SK-N-SH (cell line): ENCODE results near the gene CFAP69. TPM values are rescaled to one million over a fixed set of nuclear protein-coding genes. Genes with fewer than 3 reads are reported as not detected.

Experiments used
- CTCF ChIA-PET: fragments of 300-600, 350-600 bp; formaldehyde crosslinking; extraction: SDS; loops from one replicate; lab custom pipeline; 2021; lab: Yijun Ruan, JAX
- POLR2A ChIA-PET: fragments of 350-600 bp; sonication (Branson Sonifier 250); formaldehyde crosslinking; extraction: SDS; loops from one replicate; lab custom pipeline; 2020; ENCODE audit warnings: antibody characterized with exemption, inconsistent platforms; lab: Yijun Ruan, JAX
- DNase-seq: peaks from one replicate; pipeline ENCODE4 v3.0.0; 2012
- H2AFZ ChIP-seq: fragments of 200-600 bp; sonication (generic); 2 replicates; pipeline ENCODE4 v1.8.1; 2016; ENCODE audit warnings: antibody characterized with exemption, mild to moderate bottlenecking, low read depth
- H3F3A ChIP-seq: fragments of 200-600 bp; sonication (generic); replicated peaks from 2 replicates; pipeline ENCODE3; 2016; ENCODE audit warnings: antibody characterized with exemption, mild to moderate bottlenecking; ENCODE audit not compliant: insufficient read depth
- H3K27ac ChIP-seq, 2 experiments: fragments of 200-500 bp in 1 of 2; fragments of 200-600 bp in 1 of 2; sonication (Bioruptor generic) in 1 of 2; sonication (generic), shearing (Covaris generic) in 1 of 2; 2 replicates each; pipeline versions ENCODE4 v1.5.1 to v1.6.1; 2014 to 2016; ENCODE audit warnings: low read depth in 2 of 2, inconsistent platforms in 1 of 2, low read length in 1 of 2, mild to moderate bottlenecking in 1 of 2, mixed read lengths in 1 of 2
- H3K27me3 ChIP-seq: fragments of 200-600 bp; sonication (generic), shearing (Covaris generic); 2 replicates; pipeline ENCODE4 v1.6.1; 2016; ENCODE audit warnings: mixed run types; ENCODE audit not compliant: insufficient read depth
- H3K36me3 ChIP-seq, 2 experiments: fragments of 200-500 bp in 1 of 2; fragments of 200-600 bp in 1 of 2; sonication (Bioruptor generic) in 1 of 2; sonication (generic) in 1 of 2; replicated peaks in 1 of 2; 2 replicates each; pipeline versions ENCODE3 to v1.5.1; 2014 to 2016; ENCODE audit warnings: low read length in 1 of 2, mild to moderate bottlenecking in 1 of 2; ENCODE audit not compliant: insufficient read depth in 2 of 2, control insufficient read depth in 1 of 2
- H3K4me1 ChIP-seq, 2 experiments: fragments of 200-500 bp in 1 of 2; fragments of 200-600 bp in 1 of 2; sonication (Bioruptor generic) in 1 of 2; sonication (generic), shearing (Covaris generic) in 1 of 2; 2 replicates each; pipeline versions ENCODE4 v1.5.1 to v1.6.1; 2014 to 2016; ENCODE audit warnings: low read depth in 1 of 2, low read length in 1 of 2, mixed run types in 1 of 2; ENCODE audit not compliant: insufficient read depth in 2 of 2, control insufficient read depth in 1 of 2
- H3K4me2 ChIP-seq: fragments of 200-600 bp; sonication (generic), shearing (Covaris generic); 2 replicates; pipeline ENCODE4 v1.6.1; 2017; ENCODE audit warnings: mixed run types
- H3K4me3 ChIP-seq, 2 experiments: fragments of 200-500 bp in 1 of 2; fragments of 200-600 bp in 1 of 2; sonication (Bioruptor generic) in 1 of 2; sonication (generic), shearing (Covaris generic) in 1 of 2; 2 replicates each; pipeline versions ENCODE4 v1.5.1 to v1.8.1; 2014 to 2016; ENCODE audit warnings: low read depth in 2 of 2, inconsistent platforms in 1 of 2, low read length in 1 of 2, mild to moderate bottlenecking in 1 of 2, mixed read lengths in 1 of 2, moderate library complexity in 1 of 2
- H3K79me2 ChIP-seq: fragments of 200-600 bp; sonication (generic); 2 replicates; pipeline ENCODE4 v1.8.1; 2017; ENCODE audit warnings: mild to moderate bottlenecking; ENCODE audit not compliant: insufficient read depth
- H3K9ac ChIP-seq: fragments of 200-600 bp; sonication (generic); 2 replicates; pipeline ENCODE4 v1.6.1; 2017; ENCODE audit warnings: mixed run types
- H3K9me2 ChIP-seq: fragments of 200-600 bp; sonication (generic); 2 replicates; pipeline ENCODE4 v1.6.1; 2017; ENCODE audit warnings: mixed run types
- H3K9me3 ChIP-seq: fragments of 200-600 bp; sonication (generic); 2 replicates; pipeline ENCODE4 v1.6.1; 2017; ENCODE audit warnings: mixed run types, mild to moderate bottlenecking, moderate library complexity
- H4K20me1 ChIP-seq: fragments of 200-600 bp; sonication (generic); 2 replicates; pipeline ENCODE4 v1.6.1; 2017; ENCODE audit warnings: mild to moderate bottlenecking, mixed run types; ENCODE audit not compliant: insufficient read depth
- CTCF ChIP-seq: fragments of 200-600 bp; sonication (generic); IDR thresholded peaks from 2 replicates; pipeline ENCODE4 v1.6.1; 2017; ENCODE audit warnings: antibody characterized with exemption, mild to moderate bottlenecking, moderate library complexity
- EP300 ChIP-seq, 2 experiments: IDR thresholded peaks; 2 replicates each; pipeline versions ENCODE4 v1.4.0 to v1.6.1; 2012; ENCODE audit warnings: borderline replicate concordance in 1 of 2, low read depth in 1 of 2, low read length in 1 of 2
- EZH2phosphoT487 ChIP-seq: fragments of 200-600 bp; sonication (generic); IDR thresholded peaks from 2 replicates; pipeline ENCODE4 v1.6.1; 2017; ENCODE audit warnings: low read depth, mixed run types, mild to moderate bottlenecking, antibody characterized with exemption, moderate library complexity, borderline replicate concordance
- FOSL2 ChIP-seq: IDR thresholded peaks from 2 replicates; pipeline ENCODE4 v1.4.0; 2012; ENCODE audit warnings: low read depth, mild to moderate bottlenecking, moderate library complexity, borderline replicate concordance
- FOXJ3 ChIP-seq: sonication (generic); formaldehyde crosslinking; IDR thresholded peaks from 2 replicates; pipeline ENCODE4 v1.5.1; 2020; ENCODE audit warnings: mild to moderate bottlenecking, missing genetic modification reagents
- FOXM1 ChIP-seq: IDR thresholded peaks from 2 replicates; pipeline ENCODE4 v1.4.0; 2012; ENCODE audit warnings: low read depth, mild to moderate bottlenecking
- GABPA ChIP-seq: IDR thresholded peaks from 2 replicates; pipeline ENCODE4 v1.4.0; 2012; ENCODE audit warnings: low read depth, mild to moderate bottlenecking
- MXI1 ChIP-seq: IDR thresholded peaks from 2 replicates; pipeline ENCODE4 v1.6.1; 2012; ENCODE audit warnings: mild to moderate bottlenecking, low read depth, low read length, improper control_type of control experiment
- NFIC ChIP-seq: IDR thresholded peaks from 2 replicates; pipeline ENCODE4 v1.4.0; 2012; ENCODE audit warnings: borderline replicate concordance
- PBX3 ChIP-seq: IDR thresholded peaks from 2 replicates; pipeline ENCODE4; 2012
- POLR2AphosphoS5 ChIP-seq: IDR thresholded peaks from 2 replicates; pipeline ENCODE4 v1.6.1; 2012; ENCODE audit warnings: low read depth, low read length
- RAD21 ChIP-seq: IDR thresholded peaks from 2 replicates; pipeline ENCODE4 v1.6.1; 2012; ENCODE audit warnings: mild to moderate bottlenecking, low read length
- RCOR1 ChIP-seq: fragments of 150-350 bp; IDR thresholded peaks from 2 replicates; pipeline ENCODE4 v1.6.1; 2017; ENCODE audit warnings: antibody characterized with exemption, low read length
- RFX5 ChIP-seq: IDR thresholded peaks from 2 replicates; pipeline ENCODE4 v1.6.1; 2012; ENCODE audit warnings: mild to moderate bottlenecking, improper control_type of control experiment, low read length
- RXRA ChIP-seq: IDR thresholded peaks from 2 replicates; pipeline ENCODE4 v1.4.0; 2012; ENCODE audit warnings: low read depth, mild to moderate bottlenecking, borderline replicate concordance
- TAF1 ChIP-seq: IDR thresholded peaks from 2 replicates; pipeline ENCODE4 v1.6.1; 2012; ENCODE audit warnings: low read depth, mild to moderate bottlenecking, low read length, moderate library complexity, borderline replicate concordance
- TEAD4 ChIP-seq: IDR thresholded peaks from 2 replicates; pipeline ENCODE4 v1.4.0; 2012; ENCODE audit warnings: mild to moderate bottlenecking, borderline replicate concordance; ENCODE audit not compliant: insufficient read depth
- YY1 ChIP-seq: IDR thresholded peaks from 2 replicates; pipeline ENCODE4 v1.4.0; 2012; ENCODE audit warnings: low read depth, mild to moderate bottlenecking
- WGBS: methylation state at CpG from one replicate; pipeline ENCODE4 v1.1.6; 2017; ENCODE audit warnings: low lambda C conversion rate; 5-methylcytosine and 5-hydroxymethylcytosine counted together
- polyA plus RNA-seq, 3 experiments: library from polyadenylated mRNA; depleted of rRNA; stranded (reverse); fragments of >200 nt; gene quantifications; 2 replicates each; pipeline ENCODE4 v1.2.3, GENCODE V29; 2012

CFAP69 gene
- polyA plus RNA-seq, 1 of the 3 experiments (the other 2 are of a cell fraction), result 2.3 TPM

- no peak overlapping the region for H3K4me3 ChIP-seq
- no peak for DNase-seq
- no peaks in the 10 kb centered on the region for H3F3A ChIP-seq
- POLR2A ChIA-PET, result no interaction called here
- H3K9ac ChIP-seq, result no peak overlapping the region
- H3K27ac ChIP-seq, result no peak overlapping the region
- TF ChIP-seq MXI1 (no peak), POLR2AphosphoS5 (no peak), TEAD4 (no peak), PBX3 (no peak), FOXJ3 (CRISPR knock-in tag) (no peak), GABPA (no peak), CTCF (no peak), NFIC (no peak), EP300 (IDR thresholded peaks at IDR 0.05; ENCODE audit: borderline replicate concordance in 1 of 2, low read depth in 1 of 2, low read length in 1 of 2) (no peak), RFX5 (no peak), EZH2phosphoT487 (no peak)
- TF ChIP-seq, all 33 proteins: peak for 0
- no peaks in the 10 kb centered on the region for H3K27me3 ChIP-seq
- no peak overlapping the region for H2AFZ ChIP-seq
- H3K4me2 ChIP-seq, result no peak overlapping the region
- CTCF ChIA-PET, result interaction anchor here (0.6 to 1.4 kb wide), 5 partner anchors 45 to 681 kb away, joined by 3 to 7 read pairs (median 5); partner anchors contain the start of gene STEAP1
- 89% methylated on average over 1 of the region's 1 CpG for WGBS
- H4K20me1 ChIP-seq, result no peaks in the 10 kb centered on the region
- no peaks in the 10 kb centered on the region for H3K79me2 ChIP-seq
- H3K9me3 ChIP-seq, result no peaks in the 10 kb centered on the region
- H3K36me3 ChIP-seq, result no peaks in the 10 kb centered on the region
- no peaks in the 10 kb centered on the region for H3K4me1 ChIP-seq
- H3K9me2 ChIP-seq, result no peaks in the 10 kb centered on the region
Observed at GRCh38 chr7:90256778-90257177, 11.8 kb downstream of the CFAP69 start.

- POLR2A ChIA-PET, result no interaction called here
- no peaks in the 10 kb centered on the region for H3K27me3 ChIP-seq
- no peak overlapping the region for H3K27ac ChIP-seq
- no peaks in the 10 kb centered on the region for H4K20me1 ChIP-seq
- no peak overlapping the region for H2AFZ ChIP-seq
- no peak for DNase-seq
- peaks cover 0 to 3% of the 10 kb centered on the region in 2 experiments; a peak in 2 of 4 replicates for H3K4me1 ChIP-seq
- no peaks in the 10 kb centered on the region for H3K79me2 ChIP-seq
- no peak overlapping the region for H3K4me3 ChIP-seq
- CTCF ChIA-PET, result interaction anchor here (1.4 to 2.7 kb wide), 3 partner anchors 108 to 166 kb away, joined by 6 to 16 read pairs (median 13); partner anchors contain the start of gene STEAP1
- no peak overlapping the region for H3K9ac ChIP-seq
- no peak overlapping the region for H3K4me2 ChIP-seq
- H3F3A ChIP-seq, result no peaks in the 10 kb centered on the region
- H3K9me3 ChIP-seq, result no peaks in the 10 kb centered on the region
- H3K9me2 ChIP-seq, result no peaks in the 10 kb centered on the region
- no peaks in the 10 kb centered on the region for H3K36me3 ChIP-seq
- TF ChIP-seq PBX3 (no peak), RFX5 (no peak), FOSL2 (no peak), FOXJ3 (CRISPR knock-in tag) (no peak), TAF1 (no peak), RAD21 (no peak), CTCF (no peak), EP300 (IDR thresholded peaks at IDR 0.05; ENCODE audit: borderline replicate concordance in 1 of 2, low read depth in 1 of 2, low read length in 1 of 2) (no peak), YY1 (no peak), NFIC (no peak), FOXM1 (no peak), RXRA (no peak), RCOR1 (no peak)
Observed at GRCh38 chr7:90261441-90261840, 16.5 kb downstream of the CFAP69 start.
